Measurements from ENCODE around the gene BANK1.

The BANK1 gene

DNA sequence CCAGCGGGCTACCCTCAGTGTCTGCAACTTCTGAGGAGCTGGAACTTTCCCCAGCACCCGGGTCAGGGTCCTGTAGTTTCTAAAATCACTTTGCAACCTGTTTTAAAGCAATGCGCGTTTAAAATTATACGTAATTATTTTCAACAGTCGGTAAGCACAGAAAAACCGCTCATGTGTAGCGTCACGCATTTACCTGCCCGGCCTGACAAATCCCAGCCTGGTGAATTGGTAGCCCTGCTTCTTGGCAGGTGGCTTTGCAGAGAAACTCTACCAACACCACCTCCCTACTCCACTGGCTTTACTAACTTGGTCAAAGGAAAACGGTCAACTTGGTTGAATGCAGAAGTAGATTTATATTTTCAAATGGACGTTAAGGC, 640 bp downstream of the BANK1 start:
- ChIA-PET CTCF (no interaction called here), POLR2A (no interaction called here)
- Histone ChIP-seq H3K9me3 (ENCODE audit: control insufficient read depth, insufficient read depth, low read depth, low read length) (no peaks in the 10 kb centered on the region), H3K27ac (ENCODE audit: extremely low read depth, low read depth, low read length) (no peak overlapping the region), H3K4me1 (ENCODE audit: control insufficient read depth, insufficient read depth, low read length) (no peaks in the 10 kb centered on the region), H3K4me3 (ENCODE audit: low read depth, low read length) (no peak overlapping the region), H3K36me3 (ENCODE audit: control insufficient read depth in 2 of 2, insufficient read depth in 1 of 2, low read length in 2 of 2) (no peaks in the 10 kb centered on the region)
- TF ChIP-seq, protein P1, sequence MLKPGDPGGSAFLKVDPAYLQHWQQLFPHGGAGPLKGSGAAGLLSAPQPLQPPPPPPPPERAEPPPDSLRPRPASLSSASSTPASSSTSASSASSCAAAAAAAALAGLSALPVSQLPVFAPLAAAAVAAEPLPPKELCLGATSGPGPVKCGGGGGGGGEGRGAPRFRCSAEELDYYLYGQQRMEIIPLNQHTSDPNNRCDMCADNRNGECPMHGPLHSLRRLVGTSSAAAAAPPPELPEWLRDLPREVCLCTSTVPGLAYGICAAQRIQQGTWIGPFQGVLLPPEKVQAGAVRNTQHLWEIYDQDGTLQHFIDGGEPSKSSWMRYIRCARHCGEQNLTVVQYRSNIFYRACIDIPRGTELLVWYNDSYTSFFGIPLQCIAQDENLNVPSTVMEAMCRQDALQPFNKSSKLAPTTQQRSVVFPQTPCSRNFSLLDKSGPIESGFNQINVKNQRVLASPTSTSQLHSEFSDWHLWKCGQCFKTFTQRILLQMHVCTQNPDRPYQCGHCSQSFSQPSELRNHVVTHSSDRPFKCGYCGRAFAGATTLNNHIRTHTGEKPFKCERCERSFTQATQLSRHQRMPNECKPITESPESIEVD (tag by site-specific recombination; IDR thresholded peaks at IDR 0.05), result no peak
- TF ChIP-seq, protein P2, sequence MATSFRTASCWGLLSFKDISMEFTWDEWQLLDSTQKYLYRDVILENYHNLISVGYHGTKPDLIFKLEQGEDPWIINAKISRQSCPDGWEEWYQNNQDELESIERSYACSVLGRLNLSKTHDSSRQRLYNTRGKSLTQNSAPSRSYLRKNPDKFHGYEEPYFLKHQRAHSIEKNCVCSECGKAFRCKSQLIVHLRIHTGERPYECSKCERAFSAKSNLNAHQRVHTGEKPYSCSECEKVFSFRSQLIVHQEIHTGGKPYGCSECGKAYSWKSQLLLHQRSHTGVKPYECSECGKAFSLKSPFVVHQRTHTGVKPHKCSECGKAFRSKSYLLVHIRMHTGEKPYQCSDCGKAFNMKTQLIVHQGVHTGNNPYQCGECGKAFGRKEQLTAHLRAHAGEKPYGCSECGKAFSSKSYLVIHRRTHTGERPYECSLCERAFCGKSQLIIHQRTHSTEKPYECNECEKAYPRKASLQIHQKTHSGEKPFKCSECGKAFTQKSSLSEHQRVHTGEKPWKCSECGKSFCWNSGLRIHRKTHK (tag by site-specific recombination; IDR thresholded peaks at IDR 0.05), result no peak

DNA sequence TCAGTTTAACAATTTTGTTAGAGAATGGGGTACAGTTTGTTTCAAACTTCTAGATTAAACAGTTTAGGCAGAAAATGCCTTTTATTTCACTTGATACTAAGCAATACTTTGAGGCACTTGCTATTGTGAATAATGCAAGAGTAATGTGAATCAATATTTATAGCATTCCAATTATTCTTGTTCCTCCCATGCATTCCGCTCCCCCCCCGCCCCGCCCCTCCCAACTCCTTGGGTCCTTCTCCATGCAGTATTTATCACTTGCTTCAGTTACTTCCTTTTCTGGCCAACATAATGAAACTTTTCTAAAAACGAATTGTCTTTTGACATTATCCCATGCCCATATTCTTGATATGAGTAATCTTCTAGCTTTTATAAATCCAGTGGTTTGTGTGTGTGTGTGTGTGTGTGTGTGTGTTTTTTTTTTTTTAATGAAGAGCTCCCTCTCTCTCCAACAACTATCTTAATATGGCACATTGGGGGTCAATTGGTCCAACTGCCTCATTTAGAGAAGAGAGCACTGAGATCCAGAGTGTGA, 1.6 kb downstream of the BANK1 start:
- TF ChIP-seq ZNF184 (tag by site-specific recombination; IDR thresholded peaks at IDR 0.05) (no peak), ZNF473 (tag by site-specific recombination; IDR thresholded peaks at IDR 0.05) (no peak), SCRT2 (tag by site-specific recombination; IDR thresholded peaks at IDR 0.05) (no peak), ZNF48 (tag by site-specific recombination; IDR thresholded peaks at IDR 0.05) (no peak), EGR2 (tag by site-specific recombination; IDR thresholded peaks at IDR 0.05; ENCODE audit: low read depth) (no peak), ZNF341 (tag by site-specific recombination; IDR thresholded peaks at IDR 0.05; ENCODE audit: low read depth) (no peak), ZBTB48 (tag by site-specific recombination; IDR thresholded peaks at IDR 0.05) (no peak), ZNF501 (tag by site-specific recombination; IDR thresholded peaks at IDR 0.05) (no peak), ZNF423 (tag by site-specific recombination; IDR thresholded peaks at IDR 0.05) (no peak), GFI1B (tag by site-specific recombination; IDR thresholded peaks at IDR 0.05) (no peak)
- TF ChIP-seq, protein P3, sequence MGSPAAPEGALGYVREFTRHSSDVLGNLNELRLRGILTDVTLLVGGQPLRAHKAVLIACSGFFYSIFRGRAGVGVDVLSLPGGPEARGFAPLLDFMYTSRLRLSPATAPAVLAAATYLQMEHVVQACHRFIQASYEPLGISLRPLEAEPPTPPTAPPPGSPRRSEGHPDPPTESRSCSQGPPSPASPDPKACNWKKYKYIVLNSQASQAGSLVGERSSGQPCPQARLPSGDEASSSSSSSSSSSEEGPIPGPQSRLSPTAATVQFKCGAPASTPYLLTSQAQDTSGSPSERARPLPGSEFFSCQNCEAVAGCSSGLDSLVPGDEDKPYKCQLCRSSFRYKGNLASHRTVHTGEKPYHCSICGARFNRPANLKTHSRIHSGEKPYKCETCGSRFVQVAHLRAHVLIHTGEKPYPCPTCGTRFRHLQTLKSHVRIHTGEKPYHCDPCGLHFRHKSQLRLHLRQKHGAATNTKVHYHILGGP (tag by site-specific recombination; IDR thresholded peaks at IDR 0.05), result no peak
- TF ChIP-seq, protein P4, sequence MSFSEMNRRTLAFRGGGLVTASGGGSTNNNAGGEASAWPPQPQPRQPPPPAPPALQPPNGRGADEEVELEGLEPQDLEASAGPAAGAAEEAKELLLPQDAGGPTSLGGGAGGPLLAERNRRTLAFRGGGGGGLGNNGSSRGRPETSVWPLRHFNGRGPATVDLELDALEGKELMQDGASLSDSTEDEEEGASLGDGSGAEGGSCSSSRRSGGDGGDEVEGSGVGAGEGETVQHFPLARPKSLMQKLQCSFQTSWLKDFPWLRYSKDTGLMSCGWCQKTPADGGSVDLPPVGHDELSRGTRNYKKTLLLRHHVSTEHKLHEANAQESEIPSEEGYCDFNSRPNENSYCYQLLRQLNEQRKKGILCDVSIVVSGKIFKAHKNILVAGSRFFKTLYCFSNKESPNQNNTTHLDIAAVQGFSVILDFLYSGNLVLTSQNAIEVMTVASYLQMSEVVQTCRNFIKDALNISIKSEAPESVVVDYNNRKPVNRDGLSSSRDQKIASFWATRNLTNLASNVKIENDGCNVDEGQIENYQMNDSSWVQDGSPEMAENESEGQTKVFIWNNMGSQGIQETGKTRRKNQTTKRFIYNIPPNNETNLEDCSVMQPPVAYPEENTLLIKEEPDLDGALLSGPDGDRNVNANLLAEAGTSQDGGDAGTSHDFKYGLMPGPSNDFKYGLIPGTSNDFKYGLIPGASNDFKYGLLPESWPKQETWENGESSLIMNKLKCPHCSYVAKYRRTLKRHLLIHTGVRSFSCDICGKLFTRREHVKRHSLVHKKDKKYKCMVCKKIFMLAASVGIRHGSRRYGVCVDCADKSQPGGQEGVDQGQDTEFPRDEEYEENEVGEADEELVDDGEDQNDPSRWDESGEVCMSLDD (tag by site-specific recombination; IDR thresholded peaks at IDR 0.05), result no peak
- TF ChIP-seq, protein P5, sequence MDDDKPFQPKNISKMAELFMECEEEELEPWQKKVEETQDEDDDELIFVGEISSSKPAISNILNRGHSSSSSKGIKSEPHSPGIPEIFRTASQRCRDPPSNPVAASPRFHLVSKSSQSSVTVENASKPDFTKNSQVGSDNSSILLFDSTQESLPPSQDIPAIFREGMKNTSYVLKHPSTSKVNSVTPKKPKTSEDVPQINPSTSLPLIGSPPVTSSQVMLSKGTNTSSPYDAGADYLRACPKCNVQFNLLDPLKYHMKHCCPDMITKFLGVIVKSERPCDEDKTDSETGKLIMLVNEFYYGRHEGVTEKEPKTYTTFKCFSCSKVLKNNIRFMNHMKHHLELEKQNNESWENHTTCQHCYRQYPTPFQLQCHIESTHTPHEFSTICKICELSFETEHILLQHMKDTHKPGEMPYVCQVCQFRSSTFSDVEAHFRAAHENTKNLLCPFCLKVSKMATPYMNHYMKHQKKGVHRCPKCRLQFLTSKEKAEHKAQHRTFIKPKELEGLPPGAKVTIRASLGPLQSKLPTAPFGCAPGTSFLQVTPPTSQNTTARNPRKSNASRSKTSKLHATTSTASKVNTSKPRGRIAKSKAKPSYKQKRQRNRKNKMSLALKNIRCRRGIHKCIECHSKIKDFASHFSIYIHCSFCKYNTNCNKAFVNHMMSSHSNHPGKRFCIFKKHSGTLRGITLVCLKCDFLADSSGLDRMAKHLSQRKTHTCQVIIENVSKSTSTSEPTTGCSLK (tag by site-specific recombination; IDR thresholded peaks at IDR 0.05), result no peak
- Histone ChIP-seq H3K27ac (ENCODE audit: extremely low read depth, low read depth, low read length) (no peak overlapping the region), H3K4me1 (ENCODE audit: control insufficient read depth, insufficient read depth, low read length) (no peaks in the 10 kb centered on the region), H3K4me3 (ENCODE audit: low read depth, low read length) (no peak overlapping the region), H3K9me3 (ENCODE audit: control insufficient read depth, insufficient read depth, low read depth, low read length) (no peaks in the 10 kb centered on the region), H3K36me3 (ENCODE audit: control insufficient read depth in 2 of 2, insufficient read depth in 1 of 2, low read length in 2 of 2) (no peaks in the 10 kb centered on the region)
- ChIA-PET CTCF (no interaction called here), POLR2A (no interaction called here)

Data from HEK293 (cell line).